H1 (cell line): ENCODE data around the gene PRKN. TPM values are rescaled to one million over a fixed set of nuclear protein-coding genes. Genes with fewer than 3 reads are reported as not detected.

ENCODE experiments used
- CTCF ChIA-PET: fragments of 300-600 bp; sonication (Branson Sonifier 250); formaldehyde crosslinking; loops from one replicate; lab custom pipeline; 2021; ENCODE audit not compliant: partially characterized antibody; lab: Charles Lee
- POLR2A ChIA-PET: fragments of 300-600 bp; sonication (Branson Sonifier 250); formaldehyde crosslinking; loops from one replicate; lab custom pipeline; 2021; ENCODE audit warnings: inconsistent platforms; ENCODE audit not compliant: partially characterized antibody; lab: Charles Lee
- DNase-seq, 2 experiments: peaks; one replicate each; pipeline versions ENCODE4 v3.0.0 to v3.0.0-alpha.2; 2010 to 2022; ENCODE audit warnings: low spot score in 2 of 2, low read depth in 1 of 2, mixed read lengths in 1 of 2
- FAIRE-seq: peaks from 2 replicates; lab custom pipeline; 2011; peaks lifted over from hg19 to GRCh38; lab: Jason Lieb, UNC
- H2AFZ ChIP-seq: 2 replicates; pipeline ENCODE4 v1.8.1; 2012; ENCODE audit warnings: low read length, inconsistent platforms
- H2AK5ac ChIP-seq: 2 replicates; pipeline ENCODE4 v1.6.1; 2013; ENCODE audit warnings: low read depth, low read length
- H2BK120ac ChIP-seq: replicated peaks from 2 replicates; pipeline ENCODE3; 2013; ENCODE audit warnings: low read depth, low read length, inconsistent platforms
- H2BK12ac ChIP-seq: 2 replicates; pipeline ENCODE4 v1.6.1; 2013; ENCODE audit warnings: low read depth, low read length
- H2BK15ac ChIP-seq: 2 replicates; pipeline ENCODE4 v1.6.1; 2013; ENCODE audit warnings: low read length
- H2BK20ac ChIP-seq: 2 replicates; pipeline ENCODE4 v1.6.1; 2013; ENCODE audit warnings: low read length
- H2BK5ac ChIP-seq: 2 replicates; pipeline ENCODE4 v1.6.1; 2013; ENCODE audit warnings: low read depth, low read length
- H3K14ac ChIP-seq: 2 replicates; pipeline ENCODE4 v1.6.1; 2013; ENCODE audit warnings: inconsistent platforms; ENCODE audit not compliant: insufficient read length
- H3K18ac ChIP-seq: 2 replicates; pipeline ENCODE4 v1.6.1; 2013; ENCODE audit warnings: low read length; ENCODE audit errors: extremely low read depth
- H3K23ac ChIP-seq: 2 replicates; pipeline ENCODE4 v1.6.1; 2013; ENCODE audit warnings: inconsistent platforms; ENCODE audit not compliant: insufficient read length
- H3K23me2 ChIP-seq: 2 replicates; pipeline ENCODE4 v1.6.1; 2013; ENCODE audit warnings: low read depth, low read length
- H3K27ac ChIP-seq: 2 replicates; pipeline ENCODE4 v1.6.1; 2011; ENCODE audit warnings: low read depth, low read length, inconsistent platforms
- H3K27me3 ChIP-seq, 4 experiments: replicated peaks in 1 of 4; 1 replicate in 1 of 4; 2 replicates in 3 of 4; pipeline versions ENCODE4 v1.6.1 to v1.8.1; 2011 to 2013; ENCODE audit warnings: low read length in 3 of 4, mild to moderate bottlenecking in 3 of 4, inconsistent platforms in 2 of 4, mixed read lengths in 2 of 4, moderate library complexity in 1 of 4; ENCODE audit not compliant: control insufficient read depth in 3 of 4, insufficient read depth in 3 of 4; ENCODE audit errors: extremely low read depth in 1 of 4
- H3K36me3 ChIP-seq, 4 experiments: 2 replicates each; pipeline versions ENCODE4 v1.6.1 to v1.8.1; 2011 to 2013; ENCODE audit warnings: mild to moderate bottlenecking in 4 of 4, low read length in 3 of 4, moderate library complexity in 2 of 4, control low read depth in 1 of 4, inconsistent platforms in 1 of 4; ENCODE audit not compliant: insufficient read depth in 4 of 4, control insufficient read depth in 2 of 4
- H3K4ac ChIP-seq: replicated peaks from 2 replicates; pipeline ENCODE3; 2013; ENCODE audit warnings: low read length, low read depth, mixed read lengths, inconsistent platforms; ENCODE audit not compliant: insufficient read length
- H3K4me1 ChIP-seq, 4 experiments: replicated peaks in 1 of 4; 1 replicate in 1 of 4; 2 replicates in 3 of 4; pipeline versions ENCODE4 v1.6.1 to v1.8.1; 2011 to 2013; ENCODE audit warnings: low read length in 3 of 4, inconsistent platforms in 2 of 4, mixed read lengths in 1 of 4; ENCODE audit not compliant: insufficient read depth in 4 of 4, control insufficient read depth in 3 of 4
- H3K4me2 ChIP-seq, 2 experiments: 2 replicates each; pipeline versions ENCODE4 v1.6.1 to v1.8.1; 2011 to 2013; ENCODE audit warnings: low read depth in 2 of 2, low read length in 2 of 2, control low read depth in 1 of 2, inconsistent platforms in 1 of 2, mild to moderate bottlenecking in 1 of 2; ENCODE audit not compliant: insufficient read depth in 1 of 2
- H3K4me3 ChIP-seq, 4 experiments: fragments of 200-600, 300-600 bp in 1 of 4; sonication (generic), shearing (Covaris generic), sonication (Bioruptor Twin) in 1 of 4; 2 replicates each; pipeline versions ENCODE4 v1.5.1 to v1.8.1; 2011 to 2016; ENCODE audit warnings: low read length in 4 of 4, low read depth in 3 of 4, control low read depth in 2 of 4, inconsistent platforms in 2 of 4, mild to moderate bottlenecking in 2 of 4, mixed read lengths in 1 of 4, moderate library complexity in 1 of 4; ENCODE audit not compliant: insufficient read depth in 2 of 4; ENCODE audit errors: extremely low read depth in 1 of 4
- H3K56ac ChIP-seq: replicated peaks from 2 replicates; pipeline ENCODE3; 2013; ENCODE audit warnings: low read depth, mild to moderate bottlenecking, mixed read lengths, low read length, inconsistent platforms; ENCODE audit not compliant: insufficient read length
- H3K79me1 ChIP-seq: 2 replicates; pipeline ENCODE4 v1.6.1; 2013; ENCODE audit warnings: low read depth, low read length, control low read depth
- H3K79me2 ChIP-seq, 2 experiments: 2 replicates each; pipeline versions ENCODE4 v1.6.1 to v1.8.1; 2012 to 2013; ENCODE audit warnings: low read length in 2 of 2, mild to moderate bottlenecking in 2 of 2, inconsistent platforms in 1 of 2; ENCODE audit not compliant: insufficient read depth in 2 of 2, control insufficient read depth in 1 of 2
- H3K9ac ChIP-seq, 4 experiments: replicated peaks in 1 of 4; 1 replicate in 1 of 4; 2 replicates in 3 of 4; pipeline versions ENCODE4 v1.6.1 to v1.8.1; 2011 to 2013; ENCODE audit warnings: low read depth in 3 of 4, low read length in 3 of 4, control low read depth in 2 of 4, mild to moderate bottlenecking in 2 of 4, moderate library complexity in 2 of 4, inconsistent platforms in 1 of 4; ENCODE audit errors: extremely low read depth in 1 of 4
- H3K9me3 ChIP-seq, 2 experiments: 2 replicates each; pipeline versions ENCODE4 v1.6.1 to v1.8.1; 2012 to 2013; ENCODE audit warnings: mild to moderate bottlenecking in 2 of 2, moderate library complexity in 2 of 2, control low read depth in 1 of 2, inconsistent platforms in 1 of 2, low read depth in 1 of 2, low read length in 1 of 2, mixed read lengths in 1 of 2; ENCODE audit not compliant: insufficient read depth in 2 of 2
- H4K20me1 ChIP-seq, 2 experiments: replicated peaks in 1 of 2; 2 replicates each; pipeline versions ENCODE3 to v1.8.1; 2011 to 2013; ENCODE audit warnings: inconsistent platforms in 2 of 2, low read length in 2 of 2, mild to moderate bottlenecking in 1 of 2; ENCODE audit not compliant: insufficient read depth in 2 of 2, control insufficient read depth in 1 of 2
- H4K5ac ChIP-seq: 2 replicates; pipeline ENCODE4 v1.6.1; 2013; ENCODE audit warnings: low read length, low read depth, mixed read lengths, inconsistent platforms; ENCODE audit not compliant: insufficient read length
- H4K8ac ChIP-seq: 2 replicates; pipeline ENCODE4 v1.8.0; 2013; ENCODE audit warnings: mild to moderate bottlenecking, moderate library complexity, low read length, inconsistent platforms; ENCODE audit not compliant: insufficient read depth; ENCODE audit errors: extremely low read depth
- H4K91ac ChIP-seq: replicated peaks from 2 replicates; pipeline ENCODE3; 2013; ENCODE audit warnings: low read length, mixed read lengths, inconsistent platforms; ENCODE audit not compliant: insufficient read length
- ATF2 ChIP-seq: IDR thresholded peaks from 2 replicates; pipeline ENCODE4 v1.6.1; 2012; ENCODE audit warnings: low read length, inconsistent platforms
- BACH1 ChIP-seq: IDR thresholded peaks from 2 replicates; pipeline ENCODE4 v1.6.1; 2012; ENCODE audit warnings: low read length, improper control_type of control experiment
- EP300 ChIP-seq, 2 experiments: IDR thresholded peaks; 1 replicate in 1 of 2; 2 replicates in 1 of 2; pipeline ENCODE4 v1.6.1; 2011 to 2012; ENCODE audit warnings: low read depth in 2 of 2, low read length in 2 of 2, mild to moderate bottlenecking in 2 of 2, borderline replicate concordance in 1 of 2, inconsistent platforms in 1 of 2, moderate library complexity in 1 of 2
- NRF1 ChIP-seq: IDR thresholded peaks from 2 replicates; pipeline ENCODE4 v1.6.1; 2011; ENCODE audit warnings: mild to moderate bottlenecking, low read depth, low read length, improper control_type of control experiment
- POU5F1 ChIP-seq: IDR thresholded peaks from 2 replicates; pipeline ENCODE4 v1.6.1; 2011; ENCODE audit warnings: low read depth, mild to moderate bottlenecking, low read length, moderate library complexity
- SAP30 ChIP-seq: fragments of 300-600 bp; sonication (generic); IDR thresholded peaks from 2 replicates; pipeline ENCODE4 v1.7.1; 2012; ENCODE audit warnings: low read length, moderate library complexity, mild to moderate bottlenecking, inconsistent platforms; ENCODE audit not compliant: insufficient read depth, insufficient replicate concordance
- SIRT6 ChIP-seq: IDR thresholded peaks from one replicate; pipeline ENCODE4 v1.7.1; 2012; ENCODE audit warnings: low read length, inconsistent platforms
- SP2 ChIP-seq: IDR thresholded peaks from 2 replicates; pipeline ENCODE4 v1.6.1; 2012; ENCODE audit warnings: mild to moderate bottlenecking, low read length, inconsistent platforms
- TBP ChIP-seq: IDR thresholded peaks from 2 replicates; pipeline ENCODE4 v1.6.1; 2011; ENCODE audit warnings: low read depth, low read length, improper control_type of control experiment
- WGBS, 2 experiments: shearing (Covaris generic) in 1 of 2; methylation state at CpG; one replicate each; pipeline versions ENCODE4 v1.1.6 to v1.1.7; 2013 to 2015; ENCODE audit warnings: low lambda C conversion rate in 2 of 2, mixed read lengths in 2 of 2, inconsistent platforms in 1 of 2, low coverage in 1 of 2, missing lambda C conversion rate in 1 of 2; ENCODE audit not compliant: insufficient replicate concordance in 2 of 2, insufficient coverage in 1 of 2, insufficient read length in 1 of 2; ENCODE audit errors: extremely low coverage in 1 of 2, missing lambda C conversion rate in 1 of 2; 5-methylcytosine and 5-hydroxymethylcytosine counted together
- polyA plus RNA-seq, 7 experiments: library from polyadenylated mRNA; depleted of rRNA in 3 of 7; stranded (reverse) in 5 of 7; unstranded in 2 of 7; fragments of >200 nt in 5 of 7; fragments of 200-250 nt in 2 of 7; gene quantifications; 1 replicate in 5 of 7; 2 replicates in 1 of 7; 4 replicates in 1 of 7; pipeline versions ENCODE4 v1.2.1 to v1.2.3, GENCODE V29; 2011 to 2013; ENCODE audit warnings: missing spikeins in 2 of 7, mixed read lengths in 2 of 7
- total RNA-seq: library from RNA; stranded (reverse); fragmentation: NEBNext Ultra II Directional; extraction: Animal tissue kit (Norgen Biotek cat#: 25700); gene quantifications from 2 replicates; pipeline ENCODE4 v1.2.1, GENCODE V29; 2021

PRKN gene
- total and polyA plus RNA-seq, 2 of the 8 experiments (the other 6 are each of a cell fraction or from before 2014, with no cell fraction given), result 0.13 to 0.29 TPM

- Histone ChIP-seq H2AK5ac (no peak overlapping the region), H2AFZ (0 out of 2 replicates have a peak overlapping the region, but pooled peaks have one; percentile 44), H3K27ac (no peak overlapping the region), H4K20me1 (no peaks in the 10 kb centered on the region), H3K27me3 (no peaks in the 10 kb centered on the region), H2BK20ac (no peak overlapping the region), H3K4me1 (no peaks in the 10 kb centered on the region), H3K56ac (no peak overlapping the region), H3K79me2 (no peaks in the 10 kb centered on the region), H4K8ac (peak overlapping the region; percentile 12; the same call in 1 of the 2 replicates), H3K4me3 (no peak overlapping the region), H2BK12ac (no peak overlapping the region), H3K23me2 (no peaks in the 10 kb centered on the region), H2BK5ac (no peak overlapping the region), H4K5ac (no peak overlapping the region), H3K36me3 (no peaks in the 10 kb centered on the region), H3K9me3 (no peaks in the 10 kb centered on the region), H3K4me2 (no peak overlapping the region), H3K4ac (no peak overlapping the region), H3K23ac (no peak overlapping the region), H4K91ac (no peak overlapping the region), H2BK15ac (no peak overlapping the region), H3K18ac (no peak overlapping the region), H2BK120ac (no peak overlapping the region), H3K9ac (no peak overlapping the region), H3K14ac (no peak overlapping the region), H3K79me1 (no peaks in the 10 kb centered on the region)
- 93% methylated on average over 13 of the region's 13 CpGs; no CpG with 5 or more reads in 1 of the 2 experiments for WGBS, 2 experiments
- ChIA-PET CTCF (no interaction called here), POLR2A (no interaction called here)
- FAIRE-seq, result no peak
- DNase-seq, result no peak
- TF ChIP-seq TBP (no peak), SAP30 (no peak), SP2 (no peak), ATF2 (no peak), POU5F1 (no peak), SIRT6 (no peak), NRF1 (no peak), BACH1 (no peak), EP300 (IDR thresholded peaks at IDR 0.05; ENCODE audit: borderline replicate concordance in 1 of 2, low read depth in 2 of 2, low read length in 2 of 2) (no peak)
These were observed 713.3 kb downstream of the PRKN start for GRCh38 chr6:162014069-162014811.
